ENCODE data around the gene KYAT1.

Gene KYAT1

GRCh38 chr9:128898845-128899565 lies 17.3 kb upstream of the KYAT1 start:
- Mint-ChIP-seq H3K27me3 (no peaks in the 10 kb centered on the region), H3K4me3 (peak overlapping the region; percentile 66), H3K36me3 (peaks cover 7% of the 10 kb centered on the region), H3K27ac (peak overlapping the region; percentile 91), H3K4me1 (peaks cover 84% of the 10 kb centered on the region), H3K9me3 (no peaks in the 10 kb centered on the region)

GRCh38 chr9:128898382-128898781 lies 16.6 kb upstream of the KYAT1 start:
- Mint-ChIP-seq H3K27ac (peak overlapping the region; percentile 94), H3K9me3 (no peaks in the 10 kb centered on the region), H3K4me1 (peaks cover 83% of the 10 kb centered on the region), H3K36me3 (peaks cover 8% of the 10 kb centered on the region), H3K4me3 (peak overlapping the region; percentile 42), H3K27me3 (no peaks in the 10 kb centered on the region)

GRCh38 chr9:128895556-128895955 lies 13.8 kb upstream of the KYAT1 start:
- Mint-ChIP-seq H3K4me1 (peaks cover 75% of the 10 kb centered on the region), H3K27ac (no peak overlapping the region), H3K4me3 (no peak overlapping the region), H3K9me3 (no peaks in the 10 kb centered on the region), H3K27me3 (no peaks in the 10 kb centered on the region), H3K36me3 (peaks cover 10% of the 10 kb centered on the region)

- Mint-ChIP-seq H3K36me3 (peaks cover 10% of the 10 kb centered on the region), H3K9me3 (no peaks in the 10 kb centered on the region), H3K4me1 (peaks cover 69% of the 10 kb centered on the region), H3K27me3 (no peaks in the 10 kb centered on the region), H3K27ac (peak overlapping the region; percentile 71), H3K4me3 (peak overlapping the region; percentile 38)
Measured at GRCh38 chr9:128894764-128895163, 13.0 kb upstream of the KYAT1 start.

GRCh38 chr9:128893354-128893753 lies 11.6 kb upstream of the KYAT1 start:
- peak overlapping the region; percentile 64 for H3K4me3 Mint-ChIP-seq
- H3K36me3 Mint-ChIP-seq = peaks cover 8% of the 10 kb centered on the region
- peak overlapping the region; percentile 92 for H3K27ac Mint-ChIP-seq
- peaks cover 62% of the 10 kb centered on the region for H3K4me1 Mint-ChIP-seq
- no peaks in the 10 kb centered on the region for H3K27me3 Mint-ChIP-seq
- H3K9me3 Mint-ChIP-seq = no peaks in the 10 kb centered on the region

- peaks cover 58% of the 10 kb centered on the region for H3K4me1 Mint-ChIP-seq
- no peak overlapping the region for H3K27ac Mint-ChIP-seq
Measured at GRCh38 chr9:128892221-128892921, 10.6 kb upstream of the KYAT1 start.

GRCh38 chr9:128891321-128892220 lies 9.8 kb upstream of the KYAT1 start:
- Mint-ChIP-seq H3K4me1 (peaks cover 55% of the 10 kb centered on the region), H3K36me3 (peaks cover 4% of the 10 kb centered on the region), H3K27ac (no peak overlapping the region), H3K9me3 (no peaks in the 10 kb centered on the region), H3K27me3 (no peaks in the 10 kb centered on the region), H3K4me3 (no peak overlapping the region)

More at GRCh38 chr9:128892221-128892921, 10.6 kb upstream of the KYAT1 start:
- Mint-ChIP-seq H3K36me3 (peaks cover 6% of the 10 kb centered on the region), H3K9me3 (no peaks in the 10 kb centered on the region), H3K27me3 (no peaks in the 10 kb centered on the region), H3K4me3 (no peak overlapping the region)

GRCh38 chr9:128887914-128888350 lies 6.2 kb upstream of the KYAT1 start:
- no peaks in the 10 kb centered on the region for H3K27me3 Mint-ChIP-seq
- H3K4me1 Mint-ChIP-seq = peaks cover 61% of the 10 kb centered on the region
- peaks cover 3% of the 10 kb centered on the region for H3K36me3 Mint-ChIP-seq
- H3K27ac Mint-ChIP-seq = peak overlapping the region; percentile 68
- no peak overlapping the region for H3K4me3 Mint-ChIP-seq
- H3K9me3 Mint-ChIP-seq = no peaks in the 10 kb centered on the region

GRCh38 chr9:128887049-128887448 lies 5.3 kb upstream of the KYAT1 start:
- Mint-ChIP-seq H3K9me3 (no peaks in the 10 kb centered on the region), H3K4me1 (peaks cover 56% of the 10 kb centered on the region), H3K4me3 (no peak overlapping the region), H3K27ac (no peak overlapping the region), H3K27me3 (no peaks in the 10 kb centered on the region), H3K36me3 (peaks cover 3% of the 10 kb centered on the region)

GRCh38 chr9:128886211-128886891 lies 4.6 kb upstream of the KYAT1 start:
- H3K4me1 Mint-ChIP-seq = peaks cover 50% of the 10 kb centered on the region
- H3K4me3 Mint-ChIP-seq = peak overlapping the region; percentile 47
- H3K9me3 Mint-ChIP-seq = no peaks in the 10 kb centered on the region
- H3K36me3 Mint-ChIP-seq = peaks cover 3% of the 10 kb centered on the region
- H3K27me3 Mint-ChIP-seq = no peaks in the 10 kb centered on the region
- no peak overlapping the region for H3K27ac Mint-ChIP-seq

- Mint-ChIP-seq H3K27ac (peak overlapping the region; percentile 90), H3K27me3 (no peaks in the 10 kb centered on the region), H3K9me3 (no peaks in the 10 kb centered on the region), H3K4me3 (no peak overlapping the region), H3K4me1 (peaks cover 55% of the 10 kb centered on the region), H3K36me3 (peaks cover 3% of the 10 kb centered on the region)
Measured at GRCh38 chr9:128885798-128886197, 4.0 kb upstream of the KYAT1 start.

GRCh38 chr9:128885376-128885775 lies 3.6 kb upstream of the KYAT1 start:
- H3K4me3 Mint-ChIP-seq = peak overlapping the region; percentile 47
- H3K4me1 Mint-ChIP-seq = peaks cover 58% of the 10 kb centered on the region
- H3K27ac Mint-ChIP-seq = peak overlapping the region; percentile 90
- no peaks in the 10 kb centered on the region for H3K9me3 Mint-ChIP-seq
- H3K36me3 Mint-ChIP-seq = peaks cover 3% of the 10 kb centered on the region
- no peaks in the 10 kb centered on the region for H3K27me3 Mint-ChIP-seq

- Mint-ChIP-seq H3K27me3 (no peaks in the 10 kb centered on the region), H3K9me3 (no peaks in the 10 kb centered on the region), H3K27ac (peak overlapping the region; percentile 87), H3K4me1 (peaks cover 58% of the 10 kb centered on the region), H3K4me3 (peak overlapping the region; percentile 96), H3K36me3 (peaks cover 3% of the 10 kb centered on the region)
Measured at GRCh38 chr9:128884164-128884563, 2.4 kb upstream of the KYAT1 start.

- Mint-ChIP-seq H3K36me3 (peaks cover 3% of the 10 kb centered on the region), H3K27me3 (no peaks in the 10 kb centered on the region), H3K9me3 (no peaks in the 10 kb centered on the region), H3K4me3 (peak overlapping the region; percentile 96), H3K4me1 (peaks cover 54% of the 10 kb centered on the region), H3K27ac (peak overlapping the region; percentile 94)
Measured at GRCh38 chr9:128882677-128883603, 1.2 kb upstream of the KYAT1 start.

Data from activated naive CD4-positive, alpha-beta T cell treated with anti-CD3 and anti-CD28 coated beads, Interleukin-2, amount 50 U/mL, for 24 hours (primary cell).